GM23338 (cell line): Measurements from ENCODE around the gene SUSD4.

ENCODE experiments used
- CREB1 ChIP-seq: fragments of 250-450 bp; sonication (Bioruptor Pico); IDR thresholded peaks from 2 replicates; pipeline ENCODE4 v1.5.0; 2020; ENCODE audit warnings: low read depth, mild to moderate bottlenecking, moderate library complexity
- CTCF ChIP-seq, 2 experiments: fragments of 200-600 bp in 1 of 2; sonication (generic) in 1 of 2; conservative IDR thresholded peaks; 2 replicates each; pipeline versions ENCODE4 v1.5.1 to v1.6.1; 2016 to 2017; ENCODE audit warnings: antibody characterized with exemption in 2 of 2, low read depth in 2 of 2, mild to moderate bottlenecking in 2 of 2, moderate library complexity in 1 of 2
- EZH2 ChIP-seq: fragments of 200-600 bp; sonication (generic); IDR thresholded peaks from one replicate; pipeline ENCODE4 v1.8.0; 2017; ENCODE audit warnings: antibody characterized with exemption, mild to moderate bottlenecking, low read depth; ENCODE audit not compliant: unreplicated experiment
- EZH2phosphoT487 ChIP-seq: fragments of 200-600 bp; sonication (generic); IDR thresholded peaks from one replicate; pipeline ENCODE4 v1.8.1; 2018; ENCODE audit warnings: antibody characterized with exemption; ENCODE audit not compliant: unreplicated experiment
- POLR2AphosphoS5 ChIP-seq: IDR thresholded peaks from 2 replicates; pipeline ENCODE4 v1.6.1; 2016; ENCODE audit warnings: antibody characterized with exemption, low read depth
- REST ChIP-seq: IDR thresholded peaks from one replicate; pipeline ENCODE4 v1.6.1; 2018; ENCODE audit warnings: antibody characterized with exemption; ENCODE audit not compliant: unreplicated experiment

- no peak for TF ChIP-seq CTCF (conservative IDR thresholded peaks at IDR 0.05; ENCODE audit: low read depth in 2 of 2)
- TF ChIP-seq POLR2AphosphoS5: no peak
- TF ChIP-seq CREB1: no peak
- no peak for TF ChIP-seq REST
- no peak for TF ChIP-seq EZH2
- no peak for TF ChIP-seq EZH2phosphoT487
Measured at GRCh38 chr1:223208164-223209076, 155.6 kb downstream of the SUSD4 start.
